ENCODE data around the gene ERP27.

ERP27 gene

DNA sequence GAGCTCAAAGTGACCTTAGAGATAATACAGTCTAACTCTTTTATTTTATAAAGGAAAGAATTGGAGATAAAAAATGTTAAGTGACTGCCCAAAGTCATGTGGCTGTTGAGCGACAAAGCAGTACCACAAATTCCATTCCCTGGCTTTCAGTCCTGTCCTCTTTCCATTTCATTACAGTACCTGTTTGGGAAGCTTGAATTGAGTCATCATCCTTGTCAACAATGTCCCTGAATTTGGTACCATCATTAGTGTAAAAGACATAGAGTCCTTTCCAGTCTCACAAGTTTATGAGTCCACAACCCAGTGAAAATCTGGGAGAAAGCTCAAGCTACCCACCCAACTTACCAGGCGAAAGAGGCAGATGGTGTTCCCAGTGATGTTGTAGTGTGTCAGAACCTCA is 3.8 kb downstream of the ERP27 start:
- DNase-seq: no peak

GRCh38 chr12:14931791-14932560 is 6.4 kb downstream of the ERP27 start:
- no peak for DNase-seq

- no peak for DNase-seq
Observed at GRCh38 chr12:14931359-14931758, 7.0 kb downstream of the ERP27 start.

- DNase-seq: no peak
Observed at GRCh38 chr12:14930299-14930698, 8.0 kb downstream of the ERP27 start.

- no peak for DNase-seq
Observed at GRCh38 chr12:14928931-14929330, 9.4 kb downstream of the ERP27 start.

DNA sequence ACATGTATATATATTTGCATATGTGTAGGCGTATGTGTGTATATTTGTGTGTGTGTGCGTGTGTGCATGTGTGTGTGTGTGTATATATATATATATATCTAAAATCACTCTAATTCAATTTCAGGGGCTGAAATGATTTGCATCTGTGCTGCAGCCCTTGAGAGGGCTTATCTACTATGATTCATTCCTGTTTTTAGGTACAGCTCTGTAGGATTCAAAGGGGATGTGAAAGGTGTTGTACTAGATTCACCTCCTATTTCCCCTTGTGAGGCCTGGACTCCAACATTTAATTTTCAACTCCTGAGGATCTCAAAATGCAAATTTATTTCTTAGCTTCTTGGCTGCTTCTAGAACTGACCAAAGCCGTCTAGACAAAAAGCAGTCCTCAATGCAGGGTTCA is 11.1 kb downstream of the ERP27 start:
- DNase-seq: no peak

GRCh38 chr12:14924541-14924940 is 13.8 kb downstream of the ERP27 start:
- DNase-seq: no peak

DNA sequence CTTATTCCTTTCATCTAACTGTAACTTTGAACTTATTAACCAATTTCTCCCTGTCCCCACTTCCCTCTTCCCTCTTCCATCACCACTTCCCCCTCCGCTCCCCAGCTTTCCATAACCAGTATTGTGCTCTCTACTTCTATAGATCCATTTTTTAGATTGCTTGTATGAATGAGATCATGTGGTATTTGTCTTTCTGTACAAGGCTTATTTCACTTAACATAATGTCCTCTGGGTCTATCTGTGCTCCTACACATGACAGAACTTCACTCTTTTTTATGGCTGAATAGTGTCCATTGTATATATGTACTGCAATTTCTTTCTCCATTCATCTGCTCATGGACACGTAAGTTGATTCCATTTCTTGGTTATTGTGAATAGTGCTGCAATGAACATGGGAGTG is 14.4 kb downstream of the ERP27 start:
- no peak for DNase-seq

DNA sequence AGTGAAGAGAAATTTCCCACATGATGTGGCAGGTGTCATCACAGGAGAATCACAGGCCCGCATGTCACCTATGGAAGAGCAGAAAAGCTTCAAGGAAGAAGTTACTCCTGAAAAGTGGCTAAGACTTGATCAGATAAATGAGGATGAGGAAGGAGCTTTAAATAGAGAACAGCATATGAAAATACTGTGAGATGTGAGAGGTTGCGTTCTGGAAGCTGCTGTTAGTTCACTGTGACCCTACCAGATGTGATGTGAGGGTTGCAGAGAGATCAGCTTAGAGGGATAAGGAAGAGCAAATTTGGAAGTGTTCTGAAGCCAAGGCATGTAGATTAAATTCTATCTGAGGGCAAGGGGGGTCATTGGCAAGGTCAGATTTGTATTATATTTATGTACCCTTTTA is 17.1 kb downstream of the ERP27 start:
- no peak for DNase-seq

GRCh38 chr12:14920475-14921126 is 17.7 kb downstream of the ERP27 start:
- no peak for DNase-seq

GRCh38 chr12:14919455-14919854 is 18.9 kb downstream of the ERP27 start:
- no peak for DNase-seq

GRCh38 chr12:14915736-14916135 is 22.6 kb downstream of the ERP27 start:
- DNase-seq: no peak

- no peak for DNase-seq
Observed at GRCh38 chr12:14913381-14913781, 25.0 kb downstream of the ERP27 start.

DNA sequence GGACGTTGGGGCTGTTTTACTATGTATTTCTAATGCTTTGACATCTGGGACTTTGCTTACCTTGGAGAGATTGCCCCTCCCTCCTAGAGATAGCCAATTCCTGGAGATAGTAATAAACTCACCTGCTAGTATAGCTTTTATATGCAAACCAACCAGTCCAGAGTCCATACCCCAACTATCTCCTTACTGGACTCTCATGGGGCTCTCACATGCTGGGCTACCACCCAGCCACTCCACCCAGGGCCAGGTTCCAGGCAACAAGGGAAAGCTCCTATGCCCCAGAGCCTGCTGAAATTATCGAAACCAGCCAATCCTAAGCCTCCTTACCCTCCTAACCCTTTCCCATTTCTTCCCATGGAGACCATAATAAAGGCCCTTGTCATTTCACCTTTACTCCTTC is 27.2 kb downstream of the ERP27 start:
- no peak for DNase-seq

GRCh38 chr12:14910090-14910915 is 28.0 kb downstream of the ERP27 start:
- DNase-seq: peak; percentile 50

DNA sequence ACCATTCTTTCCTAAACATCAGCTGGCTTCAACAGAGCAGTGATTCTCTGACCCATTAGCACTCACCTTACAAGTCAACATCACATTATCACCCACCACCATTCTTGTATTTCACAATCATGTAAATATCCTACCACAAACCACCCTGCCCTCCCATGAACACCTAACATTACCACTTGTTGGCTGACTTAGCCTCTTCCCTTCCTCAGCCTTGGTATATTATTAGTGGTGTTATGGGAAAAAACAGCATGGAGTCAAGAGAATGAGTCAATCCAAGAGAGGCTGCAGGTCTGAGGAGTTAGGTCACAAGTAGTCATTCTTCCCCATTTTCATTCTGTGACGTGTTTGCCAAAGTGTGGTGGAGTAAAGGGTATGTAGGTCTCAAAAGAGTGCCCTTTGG is 30.4 kb downstream of the ERP27 start:
- DNase-seq: no peak

GRCh38 chr12:14906114-14906513 is 32.2 kb downstream of the ERP27 start:
- no peak for DNase-seq

DNA sequence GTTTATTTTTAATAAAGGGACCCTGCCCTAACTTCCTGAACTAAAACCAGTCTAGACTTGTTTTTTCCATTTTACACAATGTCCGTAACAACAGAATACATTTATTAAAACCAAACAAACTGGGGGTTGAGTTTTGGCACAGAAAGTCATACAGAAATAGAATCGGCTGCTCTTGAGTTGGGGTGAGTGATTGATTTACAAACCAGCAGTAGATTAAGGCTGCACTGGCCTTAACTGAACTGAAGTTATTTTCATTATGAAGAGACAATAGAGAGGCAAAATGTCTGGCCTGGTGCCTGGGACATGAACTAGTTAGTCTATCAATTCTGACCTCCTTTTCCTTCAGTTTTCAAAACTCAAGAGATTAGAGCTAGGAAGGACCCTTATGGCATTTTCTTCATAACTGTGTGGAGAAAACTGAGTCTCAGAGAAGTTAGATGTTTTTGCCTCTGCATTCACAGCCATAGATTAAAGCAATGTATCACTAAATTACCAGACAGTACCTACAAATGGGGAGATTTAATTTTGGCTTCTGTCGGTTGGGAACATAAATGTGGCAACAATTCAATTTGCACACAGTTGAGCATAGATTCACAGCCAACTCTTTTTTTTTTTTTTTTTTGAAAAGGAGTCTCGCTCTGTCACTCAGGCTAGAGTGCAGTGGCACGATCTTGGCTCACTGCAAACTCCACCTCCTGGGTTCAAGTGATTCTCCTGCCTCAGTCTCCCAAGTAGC is 32.9 kb downstream of the ERP27 start:
- no peak for DNase-seq

DNA sequence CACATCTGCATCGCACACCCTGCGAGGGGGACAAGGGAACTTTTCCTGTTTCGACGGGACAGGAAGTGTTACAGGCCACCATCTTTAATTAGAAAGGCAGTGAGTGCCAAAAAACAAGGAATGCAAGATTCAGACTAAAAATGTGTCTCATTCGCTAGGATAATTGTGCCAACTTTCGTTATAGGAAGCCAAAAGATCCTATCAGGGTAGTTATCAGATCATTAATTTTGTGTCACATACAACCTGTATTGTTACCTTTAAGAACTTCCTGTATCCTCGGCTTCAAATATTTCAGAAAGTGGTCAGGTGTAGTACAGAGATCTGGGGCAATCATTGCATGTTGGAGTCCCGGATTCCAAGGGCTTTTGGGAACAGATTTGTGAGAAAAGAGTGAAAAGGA is 33.5 kb downstream of the ERP27 start:
- no peak for DNase-seq

DNA sequence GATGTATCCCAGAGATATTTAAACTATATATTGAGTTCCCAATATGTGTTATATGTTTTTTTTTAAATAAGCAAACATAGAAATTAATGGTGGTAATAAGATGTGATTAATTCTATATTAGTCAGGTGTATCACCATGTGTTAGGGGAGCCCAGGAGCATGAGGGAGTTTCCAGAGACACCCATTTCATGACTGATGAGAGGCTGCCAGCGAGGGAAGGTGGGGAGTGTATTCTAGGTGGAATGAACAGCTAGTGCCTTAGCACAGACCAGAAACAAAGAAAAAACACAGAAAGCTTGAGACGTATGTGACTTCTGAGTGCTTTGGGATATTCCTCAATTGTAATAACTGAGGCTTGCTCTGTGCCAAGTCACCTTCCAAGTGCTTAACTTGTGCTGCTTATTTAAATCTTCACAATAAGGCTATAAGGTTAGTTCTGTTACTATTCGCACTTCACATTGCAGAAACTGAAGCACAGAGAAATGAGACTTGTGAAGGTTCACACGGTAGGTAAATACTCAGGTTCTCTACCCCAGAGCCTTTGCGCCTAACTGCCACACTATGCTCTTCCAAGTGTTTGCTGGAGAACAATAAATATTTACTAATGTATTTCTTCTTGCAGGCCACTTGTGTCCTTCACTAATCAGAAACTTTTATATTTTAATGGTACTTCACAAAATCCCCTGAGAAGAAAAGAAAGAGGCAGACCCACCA is 34.8 kb downstream of the ERP27 start:
- no peak for DNase-seq

DNA sequence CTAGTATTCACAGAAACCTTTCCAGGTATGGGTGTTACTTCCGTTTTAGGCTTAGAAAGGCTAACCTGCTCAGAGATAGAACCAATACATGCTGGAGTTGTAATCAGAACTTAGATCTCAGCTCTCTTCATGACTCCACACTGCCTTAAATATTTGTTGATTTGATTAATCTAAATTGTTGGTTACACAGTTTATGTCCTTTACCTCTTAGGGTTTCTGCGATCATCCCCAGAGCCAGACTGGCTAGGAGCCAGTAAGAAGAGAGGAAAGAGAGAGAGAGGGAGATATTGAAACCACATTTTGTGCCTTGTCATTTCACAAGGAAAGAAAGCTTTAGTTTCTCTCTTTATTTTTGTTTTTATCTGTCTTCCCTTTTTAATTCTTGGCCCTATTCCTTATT is 35.9 kb downstream of the ERP27 start:
- no peak for DNase-seq

- DNase-seq: no peak
Observed at GRCh38 chr12:14901228-14901562, 37.1 kb downstream of the ERP27 start.

Data from stimulated activated CD4-positive, alpha-beta T cell treated with anti-CD3 and anti-CD28 coated beads, Interleukin-15, amount 100 ng/mL, for 24 hours (primary cell).